HEK293 (cell line): ENCODE measurements around the gene EMP1.

Source experiments
- CTCF ChIA-PET: fragments of 350-600 bp; formaldehyde crosslinking; extraction: SDS; loops from one replicate; lab custom pipeline; 2021; ENCODE audit warnings: antibody characterized with exemption; lab: Yijun Ruan, JAX
- POLR2A ChIA-PET: fragments of 300-600 bp; formaldehyde crosslinking; extraction: SDS; loops from one replicate; lab custom pipeline; 2020; ENCODE audit warnings: antibody characterized with exemption, inconsistent platforms; lab: Yijun Ruan, JAX
- H3K27ac ChIP-seq: fragments of 200-500 bp; sonication (Bioruptor generic); 2 replicates; pipeline ENCODE4 v1.5.1; 2014; ENCODE audit warnings: low read depth, low read length, control low read depth, inconsistent platforms; ENCODE audit errors: extremely low read depth
- H3K36me3 ChIP-seq, 2 experiments: fragments of 200-500 bp in 1 of 2; sonication (Bioruptor generic) in 1 of 2; 1 replicate in 1 of 2; 2 replicates in 1 of 2; pipeline ENCODE4 v1.5.1; 2014 to 2017; ENCODE audit warnings: inconsistent platforms in 2 of 2, low read length in 2 of 2; ENCODE audit not compliant: control insufficient read depth in 2 of 2, insufficient read depth in 1 of 2
- H3K4me1 ChIP-seq: fragments of 200-500 bp; sonication (Bioruptor generic); 2 replicates; pipeline ENCODE4 v1.5.1; 2014; ENCODE audit warnings: mild to moderate bottlenecking, low read length, inconsistent platforms; ENCODE audit not compliant: control insufficient read depth, insufficient read depth
- H3K4me3 ChIP-seq: 2 replicates; pipeline ENCODE4 v1.5.1; 2011; ENCODE audit warnings: low read depth, mild to moderate bottlenecking, control low read depth, low read length, moderate library complexity
- H3K9me3 ChIP-seq: fragments of 200-500 bp; sonication (Bioruptor generic); 2 replicates; pipeline ENCODE4 v1.5.1; 2014; ENCODE audit warnings: low read depth, low read length, inconsistent platforms; ENCODE audit not compliant: control insufficient read depth, insufficient read depth
- GLIS1 ChIP-seq: fragments of 450-650 bp; formaldehyde crosslinking; IDR thresholded peaks from 2 replicates; pipeline ENCODE4 v1.5.1; 2016; ENCODE audit warnings: missing biosample characterization, missing genetic modification characterization
- HOXD13 ChIP-seq: sonication (generic); formaldehyde crosslinking; IDR thresholded peaks from 2 replicates; pipeline ENCODE4 v1.8.0; 2022; ENCODE audit warnings: missing genetic modification reagents, borderline replicate concordance
- MZF1 ChIP-seq: fragments of 450-650 bp; formaldehyde crosslinking; IDR thresholded peaks from 2 replicates; pipeline ENCODE4 v1.5.1; 2017; ENCODE audit warnings: missing biosample characterization, missing genetic modification characterization, borderline replicate concordance
- OVOL3 ChIP-seq: fragments of 450-650 bp; formaldehyde crosslinking; IDR thresholded peaks from 2 replicates; pipeline ENCODE4 v1.5.1; 2016; ENCODE audit warnings: missing biosample characterization, missing genetic modification characterization
- PATZ1 ChIP-seq: fragments of 450-650 bp; formaldehyde crosslinking; IDR thresholded peaks from 2 replicates; pipeline ENCODE4 v1.5.1; 2016; ENCODE audit warnings: missing biosample characterization, missing genetic modification characterization
- PRDM1 ChIP-seq: fragments of 450-650 bp; formaldehyde crosslinking; IDR thresholded peaks from 2 replicates; pipeline ENCODE4; 2016; ENCODE audit warnings: missing biosample characterization, missing genetic modification characterization
- SP3 ChIP-seq: fragments of 450-650 bp; formaldehyde crosslinking; IDR thresholded peaks from 2 replicates; pipeline ENCODE4 v1.5.1; 2016; ENCODE audit warnings: missing biosample characterization, missing genetic modification characterization
- SP7 ChIP-seq: fragments of 450-650 bp; formaldehyde crosslinking; IDR thresholded peaks from 2 replicates; pipeline ENCODE4 v1.5.1; 2016; ENCODE audit warnings: missing biosample characterization, missing genetic modification characterization
- ZBTB10 ChIP-seq: fragments of 450-650 bp; formaldehyde crosslinking; IDR thresholded peaks from 2 replicates; pipeline ENCODE4 v1.5.1; 2016; ENCODE audit warnings: missing biosample characterization, missing genetic modification characterization
- ZBTB17 ChIP-seq: fragments of 450-650 bp; formaldehyde crosslinking; IDR thresholded peaks from 2 replicates; pipeline ENCODE4 v1.5.1; 2016; ENCODE audit warnings: missing biosample characterization, missing genetic modification characterization
- ZNF112 ChIP-seq: fragments of 450-650 bp; formaldehyde crosslinking; IDR thresholded peaks from 2 replicates; pipeline ENCODE4 v1.5.0; 2017; ENCODE audit warnings: missing biosample characterization, missing genetic modification characterization
- ZNF140 ChIP-seq: fragments of 450-650 bp; formaldehyde crosslinking; IDR thresholded peaks from 2 replicates; pipeline ENCODE4 v1.5.1; 2016; ENCODE audit warnings: missing biosample characterization, missing genetic modification characterization
- ZNF248 ChIP-seq: fragments of 450-650 bp; formaldehyde crosslinking; IDR thresholded peaks from 2 replicates; pipeline ENCODE4 v1.5.1; 2017; ENCODE audit warnings: missing biosample characterization, missing genetic modification characterization
- ZNF394 ChIP-seq: fragments of 450-650 bp; formaldehyde crosslinking; IDR thresholded peaks from 2 replicates; pipeline ENCODE4 v1.5.1; 2016; ENCODE audit warnings: missing biosample characterization, missing genetic modification characterization, mild to moderate bottlenecking, moderate library complexity, borderline replicate concordance
- ZNF473 ChIP-seq: fragments of 450-650 bp; formaldehyde crosslinking; IDR thresholded peaks from 2 replicates; pipeline ENCODE4 v1.5.1; 2017; ENCODE audit warnings: missing biosample characterization, missing genetic modification characterization
- ZNF514 ChIP-seq: fragments of 450-650 bp; formaldehyde crosslinking; IDR thresholded peaks from 2 replicates; pipeline ENCODE4 v1.5.1; 2016; ENCODE audit warnings: missing biosample characterization, missing genetic modification characterization
- ZNF544 ChIP-seq: fragments of 450-650 bp; formaldehyde crosslinking; IDR thresholded peaks from 2 replicates; pipeline ENCODE4 v1.5.0; 2017; ENCODE audit warnings: missing biosample characterization, missing genetic modification characterization
- ZNF585B ChIP-seq: fragments of 450-650 bp; formaldehyde crosslinking; IDR thresholded peaks from 2 replicates; pipeline ENCODE4 v1.5.1; 2016; ENCODE audit warnings: missing biosample characterization, missing genetic modification characterization
- ZNF600 ChIP-seq: fragments of 450-650 bp; formaldehyde crosslinking; IDR thresholded peaks from 2 replicates; pipeline ENCODE4 v1.5.1; 2016; ENCODE audit warnings: missing biosample characterization, missing genetic modification characterization
- ZNF624 ChIP-seq: fragments of 450-650 bp; formaldehyde crosslinking; IDR thresholded peaks from 2 replicates; pipeline ENCODE4 v1.5.1; 2017; ENCODE audit warnings: missing biosample characterization, missing genetic modification characterization
- ZNF664 ChIP-seq: fragments of 450-650 bp; formaldehyde crosslinking; IDR thresholded peaks from 2 replicates; pipeline ENCODE4 v1.5.1; 2016; ENCODE audit warnings: missing biosample characterization, missing genetic modification characterization
- ZNF837 ChIP-seq: fragments of 450-650 bp; formaldehyde crosslinking; IDR thresholded peaks from 2 replicates; pipeline ENCODE4 v1.5.1; 2016; ENCODE audit warnings: missing biosample characterization, missing genetic modification characterization
- TF ChIP-seq, protein P1 (sequence below): fragments of 450-650 bp; formaldehyde crosslinking; IDR thresholded peaks from 2 replicates; pipeline ENCODE4 v1.5.1; 2017; ENCODE audit warnings: missing biosample characterization, missing genetic modification characterization
- TF ChIP-seq, protein P2 (sequence below): fragments of 450-650 bp; formaldehyde crosslinking; IDR thresholded peaks from 2 replicates; pipeline ENCODE4 v1.5.1; 2017; ENCODE audit warnings: missing biosample characterization, missing genetic modification characterization

EMP1 gene

GRCh38 chr12:13198241-13198640, 1.7 kb downstream of the EMP1 start:
- H3K4me1 ChIP-seq = peaks cover 7% of the 10 kb centered on the region
- H3K4me3 ChIP-seq = no peak overlapping the region
- H3K36me3 ChIP-seq = no peaks in the 10 kb centered on the region
- POLR2A ChIA-PET = no interaction called here
- no peak overlapping the region for H3K27ac ChIP-seq
- TF ChIP-seq PRDM1 (tag by site-specific recombination) (0 out of 2 replicates have a peak, but pooled peaks have one; percentile 3), ZBTB10 (no peak)
- no peaks in the 10 kb centered on the region for H3K9me3 ChIP-seq
- CTCF ChIA-PET = interaction anchor here (0.6 to 1.7 kb wide), 3 partner anchors 10 to 100 kb away, joined by 3 to 6 read pairs (median 4); no protein-coding TSS in a partner anchor

- H3K36me3 ChIP-seq = no peaks in the 10 kb centered on the region
- no peaks in the 10 kb centered on the region for H3K9me3 ChIP-seq
- no peak overlapping the region for H3K4me3 ChIP-seq
- H3K4me1 ChIP-seq = peaks cover 7% of the 10 kb centered on the region
- TF ChIP-seq ZNF514 (no peak), ZNF837 (tag by site-specific recombination) (no peak), MZF1 (tag by site-specific recombination) (no peak), ZNF600 (no peak), ZNF248 (tag by site-specific recombination) (no peak), ZNF544 (tag by site-specific recombination) (no peak), ZNF112 (tag by site-specific recombination) (no peak), ZNF473 (tag by site-specific recombination) (no peak), ZBTB17 (tag by site-specific recombination) (no peak)
- TF ChIP-seq, all 188 proteins: peak for 0
- no peak overlapping the region for H3K27ac ChIP-seq
- ChIA-PET POLR2A (no interaction called here), CTCF (interaction anchor here (1.7 kb wide), 2 partner anchors 13 to 36 kb away, joined by 5 to 6 read pairs; no protein-coding TSS in a partner anchor)
Measured at GRCh38 chr12:13198876-13199275, 2.4 kb downstream of the EMP1 start.

GRCh38 chr12:13199592-13199991, 3.1 kb downstream of the EMP1 start:
- Histone ChIP-seq H3K4me3 (no peak overlapping the region), H3K9me3 (no peaks in the 10 kb centered on the region), H3K36me3 (no peaks in the 10 kb centered on the region), H3K4me1 (peaks cover 7% of the 10 kb centered on the region), H3K27ac (no peak overlapping the region)
- CTCF ChIA-PET = interaction anchor here (1.0 to 1.7 kb wide), 2 partner anchors 12 to 37 kb away, joined by 5 to 7 read pairs; no protein-coding TSS in a partner anchor
- POLR2A ChIA-PET = no interaction called here
- no peak for TF ChIP-seq ZNF664
- no peak for TF ChIP-seq HOXD13 (CRISPR knock-in tag)
- no peak for TF ChIP-seq ZNF585B (tag by site-specific recombination)
- no peak for TF ChIP-seq GLIS1 (tag by site-specific recombination)
- TF ChIP-seq SP3 (tag by site-specific recombination) = no peak
- TF ChIP-seq ZNF624 (tag by site-specific recombination) = no peak
- TF ChIP-seq, protein P1, sequence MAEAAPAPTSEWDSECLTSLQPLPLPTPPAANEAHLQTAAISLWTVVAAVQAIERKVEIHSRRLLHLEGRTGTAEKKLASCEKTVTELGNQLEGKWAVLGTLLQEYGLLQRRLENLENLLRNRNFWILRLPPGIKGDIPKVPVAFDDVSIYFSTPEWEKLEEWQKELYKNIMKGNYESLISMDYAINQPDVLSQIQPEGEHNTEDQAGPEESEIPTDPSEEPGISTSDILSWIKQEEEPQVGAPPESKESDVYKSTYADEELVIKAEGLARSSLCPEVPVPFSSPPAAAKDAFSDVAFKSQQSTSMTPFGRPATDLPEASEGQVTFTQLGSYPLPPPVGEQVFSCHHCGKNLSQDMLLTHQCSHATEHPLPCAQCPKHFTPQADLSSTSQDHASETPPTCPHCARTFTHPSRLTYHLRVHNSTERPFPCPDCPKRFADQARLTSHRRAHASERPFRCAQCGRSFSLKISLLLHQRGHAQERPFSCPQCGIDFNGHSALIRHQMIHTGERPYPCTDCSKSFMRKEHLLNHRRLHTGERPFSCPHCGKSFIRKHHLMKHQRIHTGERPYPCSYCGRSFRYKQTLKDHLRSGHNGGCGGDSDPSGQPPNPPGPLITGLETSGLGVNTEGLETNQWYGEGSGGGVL (tag by site-specific recombination) = no peak
- no peak for TF ChIP-seq SP7 (tag by site-specific recombination)
- TF ChIP-seq OVOL3 (tag by site-specific recombination) = no peak
- TF ChIP-seq ZNF140 (tag by site-specific recombination) = no peak
- no peak for TF ChIP-seq PATZ1 (tag by site-specific recombination)
- TF ChIP-seq ZNF394 (tag by site-specific recombination) = no peak
- TF ChIP-seq, protein P2, sequence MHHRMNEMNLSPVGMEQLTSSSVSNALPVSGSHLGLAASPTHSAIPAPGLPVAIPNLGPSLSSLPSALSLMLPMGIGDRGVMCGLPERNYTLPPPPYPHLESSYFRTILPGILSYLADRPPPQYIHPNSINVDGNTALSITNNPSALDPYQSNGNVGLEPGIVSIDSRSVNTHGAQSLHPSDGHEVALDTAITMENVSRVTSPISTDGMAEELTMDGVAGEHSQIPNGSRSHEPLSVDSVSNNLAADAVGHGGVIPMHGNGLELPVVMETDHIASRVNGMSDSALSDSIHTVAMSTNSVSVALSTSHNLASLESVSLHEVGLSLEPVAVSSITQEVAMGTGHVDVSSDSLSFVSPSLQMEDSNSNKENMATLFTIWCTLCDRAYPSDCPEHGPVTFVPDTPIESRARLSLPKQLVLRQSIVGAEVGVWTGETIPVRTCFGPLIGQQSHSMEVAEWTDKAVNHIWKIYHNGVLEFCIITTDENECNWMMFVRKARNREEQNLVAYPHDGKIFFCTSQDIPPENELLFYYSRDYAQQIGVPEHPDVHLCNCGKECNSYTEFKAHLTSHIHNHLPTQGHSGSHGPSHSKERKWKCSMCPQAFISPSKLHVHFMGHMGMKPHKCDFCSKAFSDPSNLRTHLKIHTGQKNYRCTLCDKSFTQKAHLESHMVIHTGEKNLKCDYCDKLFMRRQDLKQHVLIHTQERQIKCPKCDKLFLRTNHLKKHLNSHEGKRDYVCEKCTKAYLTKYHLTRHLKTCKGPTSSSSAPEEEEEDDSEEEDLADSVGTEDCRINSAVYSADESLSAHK (tag by site-specific recombination) = no peak
- TF ChIP-seq, all 188 proteins: peak for 0
